Parathyroid adenoma (tissue), 2 donors: Measurements from ENCODE around the gene SBNO1.

Source experiments
- H2AFZ ChIP-seq: fragments of 300-600 bp; sonication (generic); one replicate; pipeline ENCODE4 v1.7.0; 2017; ENCODE audit warnings: antibody characterized with exemption, mild to moderate bottlenecking
- H3K27ac ChIP-seq: fragments of 300-600 bp; sonication (generic); one replicate; pipeline ENCODE4 v1.7.0; 2017
- H3K27me3 ChIP-seq: fragments of 300-600 bp; sonication (generic); one replicate; pipeline ENCODE4 v1.7.0; 2017; ENCODE audit warnings: low read length; ENCODE audit not compliant: control insufficient read depth, insufficient read depth
- H3K36me3 ChIP-seq: fragments of 300-600 bp; sonication (generic); one replicate; pipeline ENCODE4 v1.7.0; 2017; ENCODE audit warnings: low read length; ENCODE audit not compliant: control insufficient read depth, insufficient read depth
- H3K4me1 ChIP-seq: fragments of 300-600 bp; sonication (generic); one replicate; pipeline ENCODE4 v1.7.0; 2017; ENCODE audit warnings: control low read depth
- H3K4me2 ChIP-seq: fragments of 300-600 bp; sonication (generic); one replicate; pipeline ENCODE4 v1.7.0; 2017; ENCODE audit warnings: low read length
- H3K4me3 ChIP-seq: fragments of 300-600 bp; sonication (generic); one replicate; pipeline ENCODE4 v1.7.0; 2017; ENCODE audit warnings: low read depth, low read length
- H3K79me2 ChIP-seq: fragments of 300-600 bp; sonication (generic); one replicate; pipeline ENCODE4 v1.7.0; 2017; ENCODE audit warnings: control low read depth
- H3K9ac ChIP-seq: fragments of 300-600 bp; sonication (generic); one replicate; pipeline ENCODE4 v1.7.0; 2017; ENCODE audit warnings: mild to moderate bottlenecking
- H3K9me3 ChIP-seq: fragments of 300-600 bp; sonication (generic); one replicate; pipeline ENCODE4 v1.7.0; 2017; ENCODE audit warnings: low read length; ENCODE audit not compliant: control insufficient read depth
- CTCF ChIP-seq: fragments of 300-600 bp; sonication (generic); IDR thresholded peaks from one replicate; pipeline ENCODE4 v1.7.0; 2017; ENCODE audit warnings: antibody characterized with exemption, mild to moderate bottlenecking
- donor health status: primary hyperparathyroidism.

The SBNO1 gene

GRCh38 chr12:123286652-123287373 lies 77.8 kb downstream of the SBNO1 start:
- Histone ChIP-seq H3K36me3 (no peaks in the 10 kb centered on the region), H2AFZ (no peak overlapping the region), H3K4me3 (no peak overlapping the region), H3K9ac (no peak overlapping the region), H3K79me2 (no peaks in the 10 kb centered on the region), H3K4me1 (no peaks in the 10 kb centered on the region), H3K9me3 (no peaks in the 10 kb centered on the region), H3K27ac (no peak overlapping the region), H3K4me2 (no peak overlapping the region), H3K27me3 (no peaks in the 10 kb centered on the region)
- no peak for TF ChIP-seq CTCF

- no peak overlapping the region for H2AFZ ChIP-seq
- no peaks in the 10 kb centered on the region for H3K9me3 ChIP-seq
- H3K4me1 ChIP-seq, result no peaks in the 10 kb centered on the region
- H3K4me2 ChIP-seq, result no peak overlapping the region
- H3K79me2 ChIP-seq, result no peaks in the 10 kb centered on the region
- no peak overlapping the region for H3K4me3 ChIP-seq
- H3K27ac ChIP-seq, result no peak overlapping the region
- no peaks in the 10 kb centered on the region for H3K36me3 ChIP-seq
- no peaks in the 10 kb centered on the region for H3K27me3 ChIP-seq
- no peak for TF ChIP-seq CTCF
- no peak overlapping the region for H3K9ac ChIP-seq
Observed at GRCh38 chr12:123284669-123285068, 80.0 kb downstream of the SBNO1 start.

DNA sequence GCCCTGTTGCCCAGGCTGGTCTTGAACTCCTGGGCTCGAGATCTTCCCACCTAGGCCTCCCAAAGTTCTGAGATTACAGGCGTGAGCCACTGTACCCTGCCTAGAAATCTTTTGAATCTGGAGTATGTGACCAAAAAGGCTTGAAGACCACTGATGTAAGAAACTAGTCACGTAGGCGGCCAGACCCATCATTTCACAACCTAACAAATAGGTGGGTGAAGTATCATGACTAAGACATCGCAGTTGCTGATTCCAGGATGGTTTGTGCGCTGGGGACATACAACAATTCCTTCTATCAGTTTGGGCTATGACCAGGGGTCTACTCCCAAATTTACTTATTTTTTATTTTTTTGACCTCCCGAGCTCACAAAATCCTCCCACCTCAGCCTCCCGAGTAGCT lies 81.2 kb downstream of the SBNO1 start:
- H3K9me3 ChIP-seq, result no peaks in the 10 kb centered on the region
- H3K9ac ChIP-seq, result no peak overlapping the region
- H3K4me3 ChIP-seq, result no peak overlapping the region
- TF ChIP-seq CTCF, result no peak
- no peak overlapping the region for H2AFZ ChIP-seq
- no peaks in the 10 kb centered on the region for H3K79me2 ChIP-seq
- H3K4me2 ChIP-seq, result no peak overlapping the region
- H3K36me3 ChIP-seq, result no peaks in the 10 kb centered on the region
- H3K4me1 ChIP-seq, result no peaks in the 10 kb centered on the region
- no peaks in the 10 kb centered on the region for H3K27me3 ChIP-seq
- no peak overlapping the region for H3K27ac ChIP-seq

DNA sequence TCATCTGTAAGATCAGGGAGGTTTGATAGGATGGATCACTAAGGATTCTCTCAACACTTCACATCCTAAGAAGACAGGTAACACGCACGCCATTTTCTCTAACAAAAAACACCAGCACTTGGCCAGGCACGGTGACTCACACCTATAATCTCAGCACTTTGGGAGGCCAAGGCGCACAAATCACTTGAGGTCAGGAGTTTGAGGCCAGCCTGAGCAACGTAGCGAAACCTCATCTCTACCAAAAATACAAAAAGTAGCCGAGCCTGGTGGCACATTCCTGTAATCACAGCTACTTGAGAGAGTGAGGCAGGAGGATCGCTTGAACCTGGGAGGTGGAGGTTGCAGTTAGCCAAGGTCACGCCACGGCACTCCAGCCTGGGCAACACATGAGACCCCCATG lies 82.5 kb downstream of the SBNO1 start:
- no peak overlapping the region for H3K4me2 ChIP-seq
- no peak overlapping the region for H3K27ac ChIP-seq
- no peak overlapping the region for H3K4me3 ChIP-seq
- H3K9ac ChIP-seq, result no peak overlapping the region
- no peaks in the 10 kb centered on the region for H3K36me3 ChIP-seq
- H3K9me3 ChIP-seq, result no peaks in the 10 kb centered on the region
- no peaks in the 10 kb centered on the region for H3K27me3 ChIP-seq
- no peak overlapping the region for H2AFZ ChIP-seq
- H3K4me1 ChIP-seq, result no peaks in the 10 kb centered on the region
- no peak for TF ChIP-seq CTCF
- H3K79me2 ChIP-seq, result no peaks in the 10 kb centered on the region

DNA sequence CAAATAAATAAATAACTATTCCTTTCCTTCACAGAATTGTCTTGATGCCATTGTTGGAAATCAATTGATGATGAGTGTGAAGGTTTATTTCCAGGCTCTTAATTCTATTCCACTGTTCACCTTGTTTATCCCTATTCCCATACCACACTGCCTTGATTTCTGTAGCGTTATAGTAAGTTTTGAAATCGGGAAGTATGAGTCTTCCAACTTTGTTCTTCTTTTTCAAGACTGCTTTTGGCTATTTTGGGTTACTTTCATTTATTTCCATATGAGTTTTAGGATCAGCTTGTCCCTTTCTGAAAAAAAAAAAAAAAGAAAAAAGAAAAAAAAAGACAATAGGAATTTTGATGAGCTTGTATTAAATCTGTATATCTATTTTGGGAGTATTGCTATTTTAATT lies 83.7 kb downstream of the SBNO1 start:
- TF ChIP-seq CTCF, result no peak
- Histone ChIP-seq H2AFZ (no peak overlapping the region), H3K36me3 (no peaks in the 10 kb centered on the region), H3K9me3 (no peaks in the 10 kb centered on the region), H3K4me1 (no peaks in the 10 kb centered on the region), H3K27me3 (no peaks in the 10 kb centered on the region), H3K9ac (no peak overlapping the region), H3K27ac (no peak overlapping the region), H3K4me2 (no peak overlapping the region), H3K79me2 (no peaks in the 10 kb centered on the region), H3K4me3 (no peak overlapping the region)
